Measurements from ENCODE around the gene NKX2-4. TPM values are rescaled to one million over a fixed set of nuclear protein-coding genes. Genes with fewer than 3 reads are reported as not detected.

Gene NKX2-4
- total and polyA plus RNA-seq, 12 donors: 0.14 TPM; not detected in 11

- 92 to 95% (median 93%) methylated on average over 6 of the region's 6 CpGs for WGBS, 4 donors
- DNase-seq: no peak
Measured at GRCh38 chr20:21364413-21364812, 32.9 kb downstream of the NKX2-4 start.

GRCh38 chr20:21361266-21361665 lies 36.1 kb downstream of the NKX2-4 start:
- TF ChIP-seq CTCF (IDR thresholded peaks at IDR 0.05) (no peak), POLR2A (IDR thresholded peaks at IDR 0.05) (no peak)
- Histone ChIP-seq H3K9me3 (replicated peaks in 1 of 3) (no peaks in the 10 kb centered on the region), H3K4me1 (replicated peaks in 1 of 2) (peaks cover 0 to 13% of the 10 kb centered on the region in 2 donors), H3K27ac (no peak overlapping the region), H3K4me3 (no peak overlapping the region), H3K36me3 (replicated peaks in 1 of 2) (peaks cover 0 to 46% of the 10 kb centered on the region in 2 donors), H3K27me3 (no peaks in the 10 kb centered on the region)
- WGBS, 4 donors: 57 to 81% (median 63%) methylated on average over 2 of the region's 2 CpGs
- no peak for DNase-seq
- intact Hi-C loops (cut with DNase I): no loop called here

More at GRCh38 chr20:21364413-21364812, 32.9 kb downstream of the NKX2-4 start:
- Histone ChIP-seq H3K27me3 (no peaks in the 10 kb centered on the region), H3K4me1 (replicated peaks in 1 of 2) (peaks cover 0 to 13% of the 10 kb centered on the region in 2 donors), H3K4me3 (no peak overlapping the region), H3K27ac (no peak overlapping the region), H3K36me3 (replicated peaks in 1 of 2) (peaks cover 0 to 40% of the 10 kb centered on the region in 2 donors), H3K9me3 (replicated peaks in 1 of 3) (no peaks in the 10 kb centered on the region)
- TF ChIP-seq POLR2A (IDR thresholded peaks at IDR 0.05) (no peak), CTCF (IDR thresholded peaks at IDR 0.05) (no peak)
- intact Hi-C loops (cut with DNase I): no loop called here

- Histone ChIP-seq H3K27ac (no peak overlapping the region), H3K9me3 (replicated peaks in 1 of 3) (no peaks in the 10 kb centered on the region), H3K27me3 (no peaks in the 10 kb centered on the region), H3K4me3 (no peak overlapping the region), H3K36me3 (replicated peaks in 1 of 2) (peaks cover 0 to 50% of the 10 kb centered on the region in 2 donors), H3K4me1 (replicated peaks in 1 of 2) (peaks cover 0 to 13% of the 10 kb centered on the region in 2 donors)
- DNase-seq: no peak
- intact Hi-C loops (cut with DNase I): no loop called here
- WGBS, 4 donors: 79 to 89% (median 80%) methylated on average over 1 of the region's 1 CpG
- TF ChIP-seq POLR2A (IDR thresholded peaks at IDR 0.05): no peak
- TF ChIP-seq CTCF (IDR thresholded peaks at IDR 0.05): no peak
Measured at GRCh38 chr20:21360705-21361104, 36.6 kb downstream of the NKX2-4 start.

GRCh38 chr20:21358737-21359136 lies 38.6 kb downstream of the NKX2-4 start:
- Histone ChIP-seq H3K4me3 (no peak overlapping the region), H3K4me1 (replicated peaks in 1 of 2) (peaks cover 0 to 13% of the 10 kb centered on the region in 2 donors), H3K27me3 (no peaks in the 10 kb centered on the region), H3K36me3 (replicated peaks in 1 of 2) (peaks cover 0 to 54% of the 10 kb centered on the region in 2 donors), H3K27ac (no peak overlapping the region), H3K9me3 (replicated peaks in 1 of 3) (no peaks in the 10 kb centered on the region)
- intact Hi-C loops (cut with DNase I): no loop called here
- DNase-seq: no peak
- WGBS, 4 donors: 92 to 97% (median 96%) methylated on average over 5 of the region's 5 CpGs
- no peak for TF ChIP-seq POLR2A (IDR thresholded peaks at IDR 0.05)
- no peak for TF ChIP-seq CTCF (IDR thresholded peaks at IDR 0.05)
